ENCODE data around the gene PSMC3.

Gene PSMC3

GRCh38 chr11:47413351-47413750, 12.9 kb downstream of the PSMC3 start:
- H3K4me1 ChIP-seq (ENCODE audit: control insufficient read depth, insufficient read depth, low read length), result peaks cover 51% of the 10 kb centered on the region
- H3K27me3 ChIP-seq (ENCODE audit: control insufficient read depth in 1 of 2, insufficient read depth in 2 of 2, low read length in 2 of 2), result no peaks in the 10 kb centered on the region
- no peaks in the 10 kb centered on the region for H3K9me3 ChIP-seq (ENCODE audit: control insufficient read depth in 2 of 2, low read length in 2 of 2)
- H3K9ac ChIP-seq (ENCODE audit: low read length in 2 of 2), result no peak overlapping the region
- no peak overlapping the region for H3K4me3 ChIP-seq (ENCODE audit: low read length in 2 of 2)
- no peak overlapping the region for H3K27ac ChIP-seq (ENCODE audit: low read length)
- H3K36me3 ChIP-seq (ENCODE audit: control insufficient read depth in 2 of 2, insufficient read depth in 2 of 2, low read length in 2 of 2), result peaks cover 17 to 36% of the 10 kb centered on the region in 2 donors

DNA sequence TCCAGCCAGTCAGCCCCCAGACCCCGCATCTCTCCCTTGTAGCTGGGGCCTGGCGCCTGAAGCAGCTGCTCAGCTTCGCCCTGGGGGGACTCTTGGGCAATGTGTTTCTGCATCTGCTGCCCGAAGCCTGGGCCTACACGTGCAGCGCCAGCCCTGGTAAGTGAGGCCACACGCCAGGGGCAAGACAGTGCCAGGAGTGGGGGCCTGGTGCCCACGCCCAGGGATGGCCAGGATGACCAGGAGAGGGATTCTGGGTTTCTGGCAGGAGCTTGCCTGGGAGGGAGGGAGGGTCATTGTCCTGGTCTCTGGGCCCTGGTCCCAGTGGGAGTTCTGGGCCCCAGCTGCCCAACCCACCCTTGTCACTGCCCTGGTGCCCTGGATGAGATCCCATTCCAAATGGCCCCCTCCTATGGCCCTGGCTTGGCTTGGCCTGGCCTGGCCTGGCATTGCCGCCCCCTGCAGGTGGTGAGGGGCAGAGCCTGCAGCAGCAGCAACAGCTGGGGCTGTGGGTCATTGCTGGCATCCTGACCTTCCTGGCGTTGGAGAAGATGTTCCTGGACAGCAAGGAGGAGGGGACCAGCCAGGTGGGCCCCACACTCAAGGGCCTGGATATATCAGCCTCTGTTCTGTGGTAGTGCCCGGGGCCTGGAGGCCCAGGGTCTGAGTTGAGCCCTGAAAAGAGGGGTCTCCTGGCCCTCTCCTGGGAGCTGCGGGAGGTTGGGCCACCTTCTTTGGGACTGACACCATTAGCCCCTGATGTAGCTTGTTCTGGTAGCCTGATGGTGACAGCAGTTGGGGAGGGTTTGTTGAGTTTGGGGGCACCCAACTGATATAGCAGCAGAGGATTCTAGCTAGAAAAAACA, 14.1 kb downstream of the PSMC3 start:
- H3K27me3 ChIP-seq (ENCODE audit: control insufficient read depth in 1 of 2, insufficient read depth in 2 of 2, low read length in 2 of 2), result no peaks in the 10 kb centered on the region
- no peak overlapping the region for H3K9ac ChIP-seq (ENCODE audit: low read length in 2 of 2)
- H3K9me3 ChIP-seq (ENCODE audit: control insufficient read depth in 2 of 2, low read length in 2 of 2), result no peaks in the 10 kb centered on the region
- H3K27ac ChIP-seq (ENCODE audit: low read length), result no peak overlapping the region
- no peak overlapping the region for H3K4me3 ChIP-seq (ENCODE audit: low read length in 2 of 2)
- H3K4me1 ChIP-seq (ENCODE audit: control insufficient read depth, insufficient read depth, low read length), result peaks cover 59% of the 10 kb centered on the region
- H3K36me3 ChIP-seq (ENCODE audit: control insufficient read depth in 2 of 2, insufficient read depth in 2 of 2, low read length in 2 of 2), result peaks cover 13 to 25% of the 10 kb centered on the region in 2 donors

- Histone ChIP-seq H3K4me3 (ENCODE audit: low read length in 2 of 2) (peak overlapping the region in 1 of 2 donors; percentile 92), H3K4me1 (ENCODE audit: control insufficient read depth, insufficient read depth, low read length) (peaks cover 51% of the 10 kb centered on the region), H3K9ac (ENCODE audit: low read length in 2 of 2) (peak overlapping the region in 1 of 2 donors; percentile 99), H3K9me3 (ENCODE audit: control insufficient read depth in 2 of 2, low read length in 2 of 2) (no peaks in the 10 kb centered on the region), H3K27ac (ENCODE audit: low read length) (peak overlapping the region; percentile 90), H3K36me3 (ENCODE audit: control insufficient read depth in 2 of 2, insufficient read depth in 2 of 2, low read length in 2 of 2) (peaks cover 13 to 25% of the 10 kb centered on the region in 2 donors), H3K27me3 (ENCODE audit: control insufficient read depth in 1 of 2, insufficient read depth in 2 of 2, low read length in 2 of 2) (no peaks in the 10 kb centered on the region)
Observed at GRCh38 chr11:47410370-47411264, 15.6 kb downstream of the PSMC3 start.

DNA sequence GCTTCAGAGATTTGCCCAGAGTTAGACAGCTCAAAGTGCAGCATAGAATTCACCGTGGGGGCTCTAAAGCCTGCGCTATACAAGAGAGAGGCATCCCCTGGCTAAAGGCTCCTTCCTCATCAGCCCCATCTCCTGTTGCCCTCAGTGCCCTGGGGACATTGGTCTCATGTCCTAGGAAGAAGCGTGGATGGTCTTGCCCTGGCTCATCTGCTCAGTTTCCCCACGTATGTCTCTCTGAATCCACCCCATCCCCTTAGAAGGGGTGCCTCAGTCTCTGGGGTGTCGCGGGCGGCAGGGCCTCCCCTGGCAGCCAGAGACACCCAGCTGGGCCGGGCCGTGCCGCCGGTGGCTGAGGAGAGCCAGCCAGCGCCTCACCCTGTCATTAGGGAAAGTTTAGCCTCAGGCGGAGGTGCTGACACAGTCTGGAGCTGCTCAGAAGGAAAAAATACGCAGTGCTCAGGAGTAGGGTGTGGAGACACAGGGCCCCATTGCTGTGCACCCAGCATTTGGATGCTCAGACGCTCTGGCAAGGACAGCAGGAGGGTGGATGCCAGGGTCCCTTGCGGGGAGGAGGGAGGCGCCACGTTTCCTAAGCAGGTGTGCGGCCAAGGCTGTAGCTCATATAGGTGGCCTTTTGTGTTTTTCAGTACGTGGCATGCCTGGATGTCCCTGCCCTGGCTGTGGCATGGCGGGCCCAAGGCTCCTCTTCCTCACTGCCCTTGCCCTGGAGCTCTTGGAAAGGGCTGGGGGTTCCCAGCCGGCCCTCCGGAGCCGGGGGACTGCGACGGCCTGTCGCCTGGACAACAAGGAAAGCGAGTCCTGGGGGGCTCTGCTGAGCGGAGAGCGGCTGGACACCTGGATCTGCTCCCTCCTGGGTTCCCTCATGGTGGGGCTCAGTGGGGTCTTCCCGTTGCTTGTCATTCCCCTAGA, 16.5 kb downstream of the PSMC3 start:
- peak overlapping the region; percentile 92 to 99 for H3K9ac ChIP-seq (ENCODE audit: low read length in 2 of 2)
- H3K4me1 ChIP-seq (ENCODE audit: control insufficient read depth, insufficient read depth, low read length), result peaks cover 44% of the 10 kb centered on the region
- H3K36me3 ChIP-seq (ENCODE audit: control insufficient read depth in 2 of 2, insufficient read depth in 2 of 2, low read length in 2 of 2), result peaks cover 9 to 20% of the 10 kb centered on the region in 2 donors
- H3K27me3 ChIP-seq (ENCODE audit: control insufficient read depth in 1 of 2, insufficient read depth in 2 of 2, low read length in 2 of 2), result no peaks in the 10 kb centered on the region
- H3K27ac ChIP-seq (ENCODE audit: low read length), result peak overlapping the region; percentile 90
- H3K9me3 ChIP-seq (ENCODE audit: control insufficient read depth in 2 of 2, low read length in 2 of 2), result no peaks in the 10 kb centered on the region
- peak overlapping the region; percentile 92 to 96 for H3K4me3 ChIP-seq (ENCODE audit: low read length in 2 of 2)

DNA sequence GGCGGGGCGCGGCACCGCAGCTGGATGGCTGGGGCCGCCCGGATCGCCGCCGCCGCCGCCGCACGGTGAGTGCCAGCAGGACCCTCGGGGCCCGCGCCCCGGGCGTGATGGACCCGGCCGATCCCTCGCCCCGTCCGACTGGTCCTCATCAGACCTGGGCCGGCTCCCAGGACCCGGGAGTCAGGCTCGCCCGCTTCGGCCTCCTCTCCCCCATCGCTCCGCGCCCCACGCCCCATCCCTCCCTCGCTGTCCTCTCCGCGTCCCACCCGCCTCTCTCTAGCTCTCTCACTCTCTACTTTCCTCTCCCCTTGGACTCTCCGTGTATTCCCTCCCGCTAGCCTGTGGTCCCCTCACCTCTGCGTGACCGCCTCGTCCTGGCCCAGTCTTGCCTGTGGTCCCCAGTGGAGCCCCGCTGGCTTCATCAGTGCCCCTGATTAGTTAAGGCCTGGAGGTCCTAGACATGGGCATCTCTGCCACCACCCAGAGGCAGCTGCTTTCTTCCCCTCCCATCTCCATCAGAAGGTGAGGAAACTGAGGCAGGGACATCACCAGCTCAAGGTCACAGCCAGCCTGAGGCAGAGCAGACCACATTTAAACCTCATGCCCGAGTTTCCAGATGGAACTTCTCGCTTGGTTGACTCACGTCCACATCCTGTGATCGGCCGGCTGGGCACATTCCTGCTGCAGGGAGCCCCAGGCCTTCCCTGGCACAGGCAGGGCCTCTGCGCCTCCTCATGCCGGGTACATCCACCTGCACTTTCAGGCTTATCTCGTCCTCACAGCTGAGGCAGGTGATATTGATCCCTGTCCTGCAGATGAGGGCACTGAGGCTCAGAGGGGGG, 17.4 kb downstream of the PSMC3 start:
- Histone ChIP-seq H3K9me3 (ENCODE audit: control insufficient read depth in 2 of 2, low read length in 2 of 2) (no peaks in the 10 kb centered on the region), H3K4me3 (ENCODE audit: low read length in 2 of 2) (peak overlapping the region; percentile 92 to 96), H3K4me1 (ENCODE audit: control insufficient read depth, insufficient read depth, low read length) (peaks cover 38% of the 10 kb centered on the region), H3K36me3 (ENCODE audit: control insufficient read depth in 2 of 2, insufficient read depth in 2 of 2, low read length in 2 of 2) (peaks cover 4 to 15% of the 10 kb centered on the region in 2 donors), H3K27ac (ENCODE audit: low read length) (peak overlapping the region; percentile 90), H3K27me3 (ENCODE audit: control insufficient read depth in 1 of 2, insufficient read depth in 2 of 2, low read length in 2 of 2) (no peaks in the 10 kb centered on the region), H3K9ac (ENCODE audit: low read length in 2 of 2) (peak overlapping the region; percentile 92 to 99)

DNA sequence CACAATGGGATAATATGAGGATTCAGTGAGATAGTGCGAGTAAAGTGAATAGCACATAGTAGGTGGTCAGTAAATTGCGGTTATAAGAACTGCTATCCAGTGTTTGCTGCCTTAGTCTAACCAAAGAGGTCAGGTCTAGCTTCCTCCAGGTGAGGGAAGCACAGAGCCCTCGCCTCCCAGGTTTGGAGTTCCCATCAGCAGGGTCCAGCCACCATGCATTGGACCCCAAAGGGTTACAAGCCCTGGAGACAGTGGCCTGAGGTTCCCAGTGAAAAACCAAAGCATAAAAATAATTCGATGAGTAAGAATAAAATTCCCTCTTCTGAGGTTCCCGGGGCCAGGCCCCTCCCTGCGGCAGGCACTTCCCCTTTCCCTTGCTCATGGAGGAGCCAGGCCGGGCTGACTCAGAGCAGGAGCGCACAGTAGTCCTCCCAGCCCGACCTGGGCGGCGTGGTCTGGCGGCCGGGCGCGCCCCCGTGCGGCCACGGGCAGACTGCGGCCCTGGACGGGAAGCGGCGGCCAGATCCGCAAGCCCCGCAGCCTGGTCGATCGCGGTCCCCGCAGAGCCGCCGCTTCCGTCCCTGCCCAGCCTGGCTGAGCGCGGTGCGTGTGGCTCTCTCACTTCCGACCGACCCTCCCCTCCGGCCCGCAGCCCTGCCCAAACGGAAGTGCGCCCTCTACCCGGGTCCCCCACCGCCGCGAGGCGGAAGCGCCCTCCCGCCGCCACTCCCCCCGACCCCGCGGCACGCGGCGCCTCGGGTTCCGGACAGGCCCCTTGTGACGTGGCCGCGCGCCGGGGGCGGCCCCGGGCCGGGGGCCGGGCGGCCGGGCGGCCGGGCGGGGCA, 18.3 kb downstream of the PSMC3 start, which contains the start of gene SLC39A13:
Gene SLC39A13, plus strand, starts transcription at position 845 of the 845 bp plus-strand sequence. CDS start 1,505 bp downstream, outside the sequence.
- Histone ChIP-seq H3K9ac (ENCODE audit: low read length in 2 of 2) (peak within 1 kb of the TSS; percentile 97 to 99), H3K27ac (ENCODE audit: low read length) (peak within 1 kb of the TSS; percentile 97), H3K4me1 (ENCODE audit: control insufficient read depth, insufficient read depth, low read length) (peaks cover 34% of the 10 kb centered on the region), H3K36me3 (ENCODE audit: control insufficient read depth in 2 of 2, insufficient read depth in 2 of 2, low read length in 2 of 2) (peaks cover 3 to 12% of the 10 kb centered on the region in 2 donors), H3K27me3 (ENCODE audit: control insufficient read depth in 1 of 2, insufficient read depth in 2 of 2, low read length in 2 of 2) (no peaks in the 10 kb centered on the region), H3K4me3 (ENCODE audit: low read length in 2 of 2) (peak within 1 kb of the TSS; percentile 92 to 96), H3K9me3 (ENCODE audit: control insufficient read depth in 2 of 2, low read length in 2 of 2) (no peaks in the 10 kb centered on the region)

GRCh38 chr11:47406896-47407745, 19.1 kb downstream of the PSMC3 start:
- H3K27ac ChIP-seq (ENCODE audit: low read length), result peak overlapping the region; percentile 97
- peaks cover 0 to 9% of the 10 kb centered on the region in 2 donors for H3K36me3 ChIP-seq (ENCODE audit: control insufficient read depth in 2 of 2, insufficient read depth in 2 of 2, low read length in 2 of 2)
- no peaks in the 10 kb centered on the region for H3K27me3 ChIP-seq (ENCODE audit: control insufficient read depth in 1 of 2, insufficient read depth in 2 of 2, low read length in 2 of 2)
- peak overlapping the region; percentile 88 to 96 for H3K4me3 ChIP-seq (ENCODE audit: low read length in 2 of 2)
- peak overlapping the region; percentile 92 to 97 for H3K9ac ChIP-seq (ENCODE audit: low read length in 2 of 2)
- no peaks in the 10 kb centered on the region for H3K9me3 ChIP-seq (ENCODE audit: control insufficient read depth in 2 of 2, low read length in 2 of 2)
- H3K4me1 ChIP-seq (ENCODE audit: control insufficient read depth, insufficient read depth, low read length), result peaks cover 34% of the 10 kb centered on the region

GRCh38 chr11:47403571-47403970, 22.7 kb downstream of the PSMC3 start:
- Histone ChIP-seq H3K36me3 (ENCODE audit: control insufficient read depth in 2 of 2, insufficient read depth in 2 of 2, low read length in 2 of 2) (no peaks in the 10 kb centered on the region), H3K4me1 (ENCODE audit: control insufficient read depth, insufficient read depth, low read length) (peaks cover 25% of the 10 kb centered on the region), H3K27me3 (ENCODE audit: control insufficient read depth in 1 of 2, insufficient read depth in 2 of 2, low read length in 2 of 2) (no peaks in the 10 kb centered on the region), H3K27ac (ENCODE audit: low read length) (no peak overlapping the region), H3K9me3 (ENCODE audit: control insufficient read depth in 2 of 2, low read length in 2 of 2) (no peaks in the 10 kb centered on the region), H3K9ac (ENCODE audit: low read length in 2 of 2) (no peak overlapping the region), H3K4me3 (ENCODE audit: low read length in 2 of 2) (no peak overlapping the region)
